Epithelial cell of prostate (primary cell): ENCODE data around the gene SORL1.

ENCODE experiments used
- DNase-seq: peaks from one replicate; pipeline ENCODE4 v3.0.0-alpha.2; 2011; ENCODE audit warnings: low read depth, low spot score
- H3K27ac ChIP-seq: fragments of 450-650 bp; 2 replicates; pipeline ENCODE4 v1.5.1; 2017; ENCODE audit warnings: mild to moderate bottlenecking

The SORL1 gene

DNA sequence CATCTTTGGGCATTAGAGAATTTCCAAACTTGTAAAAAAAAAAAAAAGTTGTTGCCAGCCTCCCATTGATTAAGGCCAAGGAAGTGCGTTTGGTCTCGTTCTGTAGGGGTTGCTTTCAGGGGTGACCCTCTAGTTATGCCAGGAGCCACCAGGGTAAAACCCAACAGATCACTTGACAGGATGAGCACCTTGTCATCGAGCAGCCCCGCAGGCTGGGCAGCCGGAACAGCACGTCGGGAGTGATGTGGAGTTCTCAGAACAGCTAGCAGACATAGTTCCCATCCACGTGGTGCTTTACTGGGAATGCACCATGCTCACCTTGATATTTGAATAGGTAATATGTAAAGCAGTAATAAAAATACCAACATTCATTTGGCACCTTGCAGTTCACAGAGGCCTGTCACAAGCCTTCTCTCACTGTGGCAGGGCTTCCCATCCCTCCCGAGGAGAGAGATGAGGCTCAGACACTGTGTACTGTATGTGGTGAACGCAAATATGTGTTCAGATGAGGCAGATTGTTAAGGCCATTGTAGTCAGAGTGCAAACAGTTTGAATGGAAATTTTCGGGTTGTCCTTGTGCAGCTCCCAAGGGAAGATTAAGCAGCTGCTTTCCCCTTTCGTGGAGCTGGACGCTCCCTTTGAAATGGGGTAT, 71.6 kb downstream of the SORL1 start:
- H3K27ac ChIP-seq: no peak overlapping the region
- DNase-seq: no peak

DNA sequence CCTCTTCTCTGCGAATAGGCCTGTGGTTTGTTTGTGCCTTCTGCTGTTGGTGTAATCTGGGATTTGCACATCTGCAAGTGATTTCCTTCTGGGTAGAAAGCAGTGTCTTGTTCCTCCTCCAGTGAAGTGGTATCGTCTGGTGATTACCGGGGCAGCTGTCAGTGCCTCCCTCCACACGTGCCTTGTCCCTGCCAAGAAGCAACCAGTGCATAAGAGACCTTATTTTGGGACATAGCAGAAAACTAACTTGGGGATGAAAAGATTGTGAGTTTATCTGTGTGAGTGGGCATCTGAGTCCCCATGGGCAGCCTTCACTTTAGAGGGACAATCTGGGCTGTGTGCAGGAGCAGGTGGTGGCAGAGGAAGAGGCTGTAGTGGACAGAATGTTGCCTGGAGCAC, 72.1 kb downstream of the SORL1 start:
- H3K27ac ChIP-seq: no peak overlapping the region
- DNase-seq: no peak

DNA sequence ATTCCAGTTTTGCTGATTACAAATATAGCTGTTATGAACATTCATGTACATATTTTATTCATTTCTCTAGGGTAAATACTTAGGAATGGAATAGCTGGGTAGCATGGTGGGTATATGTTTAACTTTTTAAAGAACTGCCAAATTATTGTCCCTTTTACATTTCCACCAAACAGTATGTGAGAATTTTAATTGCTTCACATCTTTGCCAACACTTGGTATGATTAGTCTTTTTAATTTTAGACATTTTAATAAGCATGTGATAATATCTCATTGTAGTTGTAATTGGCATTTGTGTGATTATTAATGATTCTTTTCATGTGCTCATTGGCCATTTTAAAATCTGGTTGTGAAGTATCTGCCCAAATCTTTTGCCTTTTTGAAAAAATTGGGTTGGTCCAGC, 73.3 kb downstream of the SORL1 start:
- DNase-seq: no peak
- H3K27ac ChIP-seq: no peak overlapping the region

DNA sequence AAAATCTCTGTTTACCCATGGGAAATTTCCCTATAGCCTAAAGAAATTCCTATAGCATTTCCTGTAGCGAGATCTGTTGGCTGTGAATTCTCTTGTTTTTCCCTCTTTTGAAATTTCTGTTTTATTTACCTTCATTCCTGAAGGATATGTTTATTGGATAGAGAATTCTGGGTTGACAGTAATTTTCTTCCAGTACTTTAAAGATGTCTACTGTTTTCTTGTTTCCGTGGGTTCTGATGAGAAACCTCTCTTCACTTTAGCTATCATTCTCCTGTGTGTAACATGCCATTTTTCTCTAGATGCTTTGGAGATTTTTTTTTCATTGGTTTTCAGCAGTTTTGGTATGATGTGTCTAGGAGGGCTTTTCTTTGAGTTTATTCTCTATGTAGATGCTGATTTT, 78.1 kb downstream of the SORL1 start:
- H3K27ac ChIP-seq: no peak overlapping the region
- no peak for DNase-seq

DNA sequence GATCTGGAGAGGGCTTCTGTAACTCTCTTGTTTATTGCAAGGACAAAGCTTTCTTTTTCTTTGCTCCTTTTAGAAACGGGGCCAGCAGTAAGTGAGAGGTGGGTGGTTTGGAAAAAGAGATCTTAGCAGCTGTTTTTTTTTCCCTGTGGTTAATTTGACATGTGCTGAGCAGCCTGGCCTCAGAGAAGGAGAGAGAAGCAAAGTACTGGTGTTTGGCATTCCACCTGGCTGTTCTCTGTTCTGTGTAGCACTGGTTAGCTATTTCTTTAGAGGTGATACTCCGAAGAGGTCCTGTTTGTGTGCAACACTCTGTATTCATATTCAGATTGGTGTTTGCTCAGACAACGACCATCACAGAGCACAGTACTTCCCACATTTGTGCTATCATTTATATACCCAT, 81.5 kb downstream of the SORL1 start:
- no peak overlapping the region for H3K27ac ChIP-seq
- DNase-seq: no peak

DNA sequence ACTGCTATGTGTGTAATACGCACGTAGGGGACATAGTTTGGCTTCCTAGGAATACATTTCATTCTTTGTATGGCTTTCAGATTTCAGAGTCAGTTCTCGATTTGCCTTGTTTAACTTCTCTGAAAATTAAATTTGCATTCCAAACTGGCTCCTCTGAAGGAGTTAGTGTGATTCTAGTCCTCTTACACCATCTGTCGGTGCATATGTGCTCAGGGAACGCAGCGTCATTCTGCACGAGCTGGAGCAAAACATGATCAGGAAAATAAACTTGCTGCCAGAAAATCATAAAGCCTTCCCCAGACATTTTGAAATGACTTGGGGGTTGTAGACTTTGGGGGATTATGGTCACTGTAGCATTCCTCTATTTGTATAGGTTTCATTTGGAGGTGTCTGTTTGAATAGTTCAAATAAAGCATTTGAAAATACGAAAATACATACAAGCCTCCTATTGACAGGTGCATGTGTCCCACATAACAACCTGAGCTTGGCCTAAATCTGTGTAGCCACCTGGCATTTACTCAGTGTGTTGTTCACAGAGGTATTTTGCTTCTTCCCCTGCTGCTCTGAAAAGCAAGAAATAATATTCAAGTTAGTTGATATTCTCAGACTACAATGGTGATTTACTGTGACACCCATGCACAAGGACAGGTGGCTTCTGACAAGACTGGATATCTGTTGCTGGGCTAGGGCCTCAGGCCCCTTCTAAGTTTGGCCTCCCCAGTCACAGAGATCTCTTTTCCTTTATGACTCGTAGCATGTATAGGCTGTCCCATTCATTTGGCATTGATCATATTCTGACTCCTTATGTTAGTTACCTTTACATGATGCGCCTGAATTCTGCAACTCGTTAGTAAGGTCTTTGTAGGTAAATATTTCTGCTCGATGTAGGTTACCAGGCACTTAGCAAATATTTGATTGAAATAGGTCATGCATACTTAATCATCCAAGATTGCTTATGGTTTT, 82.3 kb downstream of the SORL1 start:
- no peak for DNase-seq
- H3K27ac ChIP-seq: peak overlapping the region; percentile 25

DNA sequence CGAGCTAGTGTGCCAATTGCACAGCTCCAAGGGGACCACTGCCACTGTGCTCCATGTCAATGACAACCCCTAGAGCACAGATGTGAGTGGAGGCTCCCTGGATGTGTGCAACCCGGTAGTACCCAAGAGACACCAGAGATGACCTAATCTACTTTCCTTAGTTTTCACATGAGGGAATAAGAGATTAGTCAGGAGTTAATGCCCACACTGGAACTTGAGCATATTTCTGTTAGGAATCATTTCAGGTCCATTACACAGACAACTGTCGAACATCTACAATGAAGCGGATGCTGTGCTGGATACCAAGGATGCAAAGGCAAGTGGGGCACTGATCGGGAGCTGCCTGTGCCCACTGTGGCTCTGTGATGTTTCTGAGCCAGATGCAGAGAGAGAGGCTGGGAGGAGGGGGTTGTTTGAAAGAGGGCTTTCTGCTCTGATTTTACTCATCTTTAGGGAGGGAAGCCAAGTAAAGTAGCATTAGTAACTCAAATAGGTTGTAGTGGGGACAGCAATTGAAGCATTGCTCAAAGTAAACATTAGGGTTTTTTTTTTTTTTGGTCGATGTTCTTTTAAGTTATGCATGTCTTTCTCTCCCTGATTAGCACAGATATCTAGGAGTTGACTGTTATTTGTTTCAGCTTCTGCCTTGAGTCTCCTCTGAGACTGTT, 83.1 kb downstream of the SORL1 start:
- DNase-seq: no peak

DNA sequence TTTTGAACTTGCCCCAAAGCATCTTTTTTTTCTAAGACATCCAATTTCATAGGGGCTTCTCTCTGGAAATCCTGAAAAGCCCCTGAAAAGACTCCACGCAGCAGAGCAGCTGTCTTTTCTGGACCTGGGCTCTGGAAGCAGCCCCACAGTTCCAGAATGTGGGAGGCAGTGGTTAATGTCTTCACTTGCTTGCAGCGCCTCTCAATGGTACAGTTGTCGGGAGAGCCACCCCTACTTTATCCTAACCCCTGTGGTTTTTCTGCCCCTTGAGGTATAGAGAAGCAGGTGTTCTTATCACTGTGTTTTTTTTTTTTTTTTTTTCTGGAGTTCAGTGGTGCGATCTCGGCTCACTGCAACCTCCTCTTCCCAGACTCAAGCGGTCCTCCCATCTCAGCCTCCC, 84.0 kb downstream of the SORL1 start:
- DNase-seq: no peak
- no peak overlapping the region for H3K27ac ChIP-seq

More for the DNA sequence above, 83.1 kb downstream of the SORL1 start:
- peak overlapping the region; percentile 25 for H3K27ac ChIP-seq

DNA sequence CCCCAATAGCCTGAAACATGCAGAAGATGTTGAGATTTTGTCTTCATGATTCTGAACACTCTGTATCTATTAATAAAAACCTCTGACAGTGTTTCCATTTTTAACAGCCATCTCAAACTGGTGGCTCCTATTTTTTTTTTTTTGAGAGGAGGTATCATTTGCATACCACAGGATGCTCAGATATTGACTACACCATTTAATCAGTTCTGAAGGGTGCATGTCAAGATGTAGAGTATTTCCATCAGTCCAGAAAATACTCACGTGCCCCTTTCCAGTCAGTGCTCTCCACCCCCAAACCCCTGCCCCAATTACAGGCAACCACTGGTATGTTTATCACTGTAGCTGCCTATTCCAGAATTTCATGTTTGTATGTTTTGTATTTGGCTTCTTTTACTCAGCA, 85.9 kb downstream of the SORL1 start:
- H3K27ac ChIP-seq: no peak overlapping the region
- DNase-seq: no peak

DNA sequence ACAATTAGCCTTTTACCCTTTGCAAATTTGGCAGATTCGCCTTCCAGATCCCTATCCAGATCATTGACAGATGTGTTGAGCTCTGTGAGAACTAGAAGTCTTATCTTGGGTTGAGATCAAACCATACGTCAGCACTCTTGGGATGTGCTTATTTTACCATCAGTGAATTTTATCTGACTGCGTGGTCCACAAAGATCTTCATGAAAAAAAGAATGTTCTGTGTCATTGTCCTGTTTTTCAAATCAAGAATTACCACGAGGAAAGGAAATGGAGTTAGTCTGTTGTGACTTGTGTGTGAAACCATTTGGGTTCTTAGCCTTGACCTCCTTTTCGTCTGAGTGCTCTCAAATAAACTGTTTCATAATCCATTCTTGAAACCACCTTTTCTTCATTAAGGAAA, 86.9 kb downstream of the SORL1 start:
- no peak overlapping the region for H3K27ac ChIP-seq
- DNase-seq: no peak

DNA sequence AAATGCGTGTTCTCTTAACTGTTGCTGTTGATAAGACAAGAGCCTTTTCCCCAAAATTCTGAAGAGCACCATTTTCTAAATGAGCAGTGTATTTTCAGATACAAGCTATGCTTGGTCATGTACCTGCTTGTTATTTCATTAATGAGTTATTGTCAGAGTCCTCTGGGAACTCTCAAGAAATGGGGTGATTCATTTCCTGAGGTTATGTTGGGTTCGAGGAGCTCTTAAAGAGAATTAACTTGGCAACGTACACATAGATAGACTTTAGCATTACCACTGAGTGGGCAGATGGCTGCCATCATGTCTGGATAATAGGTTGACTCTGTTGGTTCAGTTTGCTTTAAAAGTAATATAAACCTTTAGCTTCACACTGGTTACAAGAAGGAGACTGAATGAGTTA, 88.5 kb downstream of the SORL1 start:
- DNase-seq: peak; percentile 84
- peak overlapping the region; percentile 82 for H3K27ac ChIP-seq

DNA sequence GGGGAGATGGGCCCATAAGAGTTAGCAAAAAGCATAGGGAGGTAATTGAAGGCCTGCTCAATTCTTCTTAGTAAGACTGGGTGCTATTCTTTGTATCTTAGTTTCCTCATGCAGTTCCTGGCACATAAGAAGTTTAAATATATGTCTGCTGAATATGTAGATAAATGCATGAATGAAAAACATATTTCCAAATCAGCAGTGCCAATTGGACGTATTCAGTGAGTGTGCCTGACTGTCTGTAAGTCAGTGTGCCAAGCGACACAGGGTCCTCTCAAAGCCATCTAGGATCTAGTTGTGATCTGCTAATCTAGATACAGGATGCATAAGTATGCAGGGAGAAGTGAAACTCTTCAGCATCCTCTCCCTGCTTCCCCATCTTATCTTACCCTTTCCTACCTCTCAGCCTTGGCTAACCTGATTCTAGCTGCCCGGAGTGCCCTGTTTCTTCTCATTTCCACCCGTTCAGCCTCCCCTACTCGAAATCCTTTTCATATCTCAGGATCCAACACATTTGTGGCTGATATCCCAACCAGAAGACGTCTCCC, 91.8 kb downstream of the SORL1 start:
- no peak for DNase-seq
- H3K27ac ChIP-seq: no peak overlapping the region

DNA sequence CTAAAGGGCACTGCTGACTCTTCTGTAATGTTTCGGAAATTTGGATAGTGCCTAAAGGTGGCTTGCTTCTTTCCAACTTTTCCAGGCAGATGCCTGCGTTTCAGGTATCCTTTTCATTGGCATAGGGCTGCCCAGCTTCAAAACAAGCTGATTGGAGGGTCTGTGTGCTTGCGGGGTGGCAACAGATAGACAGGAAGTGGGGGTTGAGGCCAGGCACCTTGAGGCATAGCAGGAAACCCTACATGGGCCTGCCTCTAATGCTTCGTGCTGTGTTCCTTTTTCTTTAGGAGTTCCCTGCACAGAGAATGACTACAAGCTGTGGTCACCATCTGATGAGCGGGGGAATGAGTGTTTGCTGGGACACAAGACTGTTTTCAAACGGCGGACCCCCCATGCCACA, 92.8 kb downstream of the SORL1 start:
- no peak overlapping the region for H3K27ac ChIP-seq
- no peak for DNase-seq

DNA sequence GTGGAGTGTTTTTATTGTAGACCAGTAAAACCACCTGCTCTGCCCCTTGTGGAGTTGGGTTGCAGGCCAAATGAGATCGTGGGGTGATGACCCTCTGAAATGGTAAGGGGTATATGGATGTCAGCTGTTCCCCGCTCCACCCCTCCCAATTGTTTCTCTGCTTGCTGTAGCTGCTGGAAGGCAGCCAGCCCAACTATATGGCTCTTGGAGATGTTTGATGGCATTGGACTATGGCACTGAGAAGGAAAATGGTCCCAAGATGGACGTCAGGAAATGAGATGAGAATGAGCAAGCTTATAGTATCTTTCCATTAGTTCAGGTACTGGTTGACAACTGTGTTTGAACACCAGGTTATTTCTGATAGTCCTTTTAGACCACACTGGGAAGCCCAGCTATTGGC, 95.5 kb downstream of the SORL1 start:
- H3K27ac ChIP-seq: no peak overlapping the region
- DNase-seq: no peak

DNA sequence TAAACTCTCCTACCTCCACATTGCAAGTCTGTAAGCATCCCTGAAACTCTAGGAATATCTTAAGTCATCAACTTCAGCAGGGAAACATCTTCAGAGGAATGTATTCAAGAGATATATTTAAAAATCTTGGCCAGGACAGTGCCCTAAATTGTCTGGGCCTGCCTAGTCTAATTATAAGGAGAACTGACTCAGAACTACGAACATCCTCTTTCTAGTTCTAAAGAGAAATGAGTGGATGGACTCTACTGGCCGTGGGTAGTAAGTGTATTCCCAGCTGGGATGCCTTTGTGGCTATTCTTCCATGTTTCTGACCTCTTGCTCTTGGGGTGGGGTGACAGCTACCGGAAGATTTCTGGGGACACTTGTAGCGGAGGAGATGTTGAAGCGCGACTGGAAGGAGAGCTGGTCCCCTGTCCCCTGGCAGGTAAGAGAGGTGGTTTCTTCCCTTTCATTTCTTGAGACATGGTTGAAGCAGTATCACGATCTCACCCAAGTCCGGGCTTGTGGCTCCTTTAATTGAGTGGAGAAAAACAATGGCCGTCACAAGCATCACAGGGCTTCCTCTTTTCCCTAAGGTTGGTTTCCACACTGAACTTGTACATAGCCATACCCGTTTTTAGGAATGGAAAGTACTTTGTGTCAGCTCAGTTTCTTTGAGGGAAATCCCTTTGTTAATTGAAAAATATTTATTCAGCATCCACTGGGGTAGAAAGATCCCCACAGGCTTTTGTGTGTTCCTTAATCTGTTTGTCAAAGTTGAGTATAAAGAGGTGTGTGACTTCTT, 98.3 kb downstream of the SORL1 start:
- H3K27ac ChIP-seq: peak overlapping the region; percentile 81
- DNase-seq: no peak

DNA sequence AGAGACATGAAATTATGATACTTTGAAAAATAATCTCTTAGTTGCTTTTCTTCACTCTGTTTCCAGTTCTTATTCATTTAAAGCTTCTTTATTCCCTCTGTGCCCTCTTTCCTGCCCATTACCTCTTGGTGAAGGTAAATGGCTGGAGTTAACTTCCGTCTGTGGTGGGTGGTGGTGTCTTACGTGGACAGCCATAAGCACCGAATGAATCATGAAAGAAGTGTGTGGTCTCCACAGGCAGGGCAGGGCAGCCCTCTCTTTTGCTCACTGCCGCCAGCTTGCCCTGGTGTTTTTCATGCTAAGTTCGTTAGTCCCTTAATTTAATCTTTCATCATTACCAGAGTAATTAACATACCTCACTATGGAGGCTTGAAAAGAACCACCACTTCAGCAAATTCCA, 99.3 kb downstream of the SORL1 start:
- DNase-seq: no peak
- H3K27ac ChIP-seq: peak overlapping the region; percentile 81

DNA sequence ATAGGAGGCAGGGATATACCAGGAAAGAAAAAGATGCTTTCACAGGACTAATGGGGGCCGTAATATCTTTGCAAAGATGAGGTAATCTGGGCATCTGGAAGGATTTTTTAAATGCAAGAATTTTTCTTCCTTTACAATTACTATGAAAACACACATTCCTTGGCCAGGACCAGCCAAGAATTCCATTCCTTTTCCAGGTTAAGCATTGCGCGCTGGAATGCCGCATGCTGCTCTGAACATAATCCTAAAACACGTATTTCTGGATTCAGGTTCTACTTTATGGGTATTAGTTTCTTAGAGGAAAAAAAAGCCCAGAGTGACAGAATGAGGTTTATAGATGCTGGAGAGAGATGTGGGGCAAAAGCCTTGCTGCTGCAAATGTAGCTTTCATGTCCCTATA, 100.0 kb downstream of the SORL1 start:
- H3K27ac ChIP-seq: no peak overlapping the region
- DNase-seq: no peak

DNA sequence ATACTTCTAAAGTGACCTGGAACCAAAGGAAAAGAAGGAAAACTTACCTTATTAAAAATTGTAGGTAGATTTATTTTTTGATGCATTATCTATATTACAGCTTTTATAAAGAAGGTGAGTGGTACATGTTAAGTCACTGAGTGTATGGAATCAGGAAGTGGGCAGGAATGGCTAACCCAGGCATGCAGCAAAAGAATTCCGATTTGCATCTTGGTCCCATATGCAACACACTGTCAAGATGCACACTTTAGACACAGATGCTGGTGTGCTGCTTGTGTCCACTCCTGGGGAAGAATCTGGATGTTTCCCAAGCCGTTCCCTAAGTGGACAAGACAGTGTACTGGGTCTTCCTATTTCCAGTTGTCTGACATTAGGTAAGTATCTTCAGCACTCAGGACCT, 100.5 kb downstream of the SORL1 start:
- DNase-seq: no peak
- no peak overlapping the region for H3K27ac ChIP-seq

DNA sequence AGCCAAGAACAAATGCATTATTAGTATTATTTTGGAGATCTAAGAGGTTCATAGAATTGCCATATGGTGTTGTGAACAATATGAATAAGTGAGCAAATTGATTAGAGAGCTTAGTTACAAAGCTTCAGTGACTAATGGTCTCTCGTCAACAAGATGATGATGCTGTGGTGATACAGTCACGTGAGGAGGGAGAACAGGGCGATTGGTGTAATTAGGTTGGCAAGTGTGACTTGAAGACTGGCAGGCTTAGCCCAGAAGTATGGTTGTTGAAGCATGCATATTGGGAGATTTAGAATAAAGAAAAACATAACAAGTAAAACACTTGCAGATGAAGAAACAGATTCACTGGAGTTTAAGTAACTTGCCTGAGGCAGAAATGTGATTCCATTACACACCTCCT, 101.3 kb downstream of the SORL1 start:
- no peak for DNase-seq
- H3K27ac ChIP-seq: no peak overlapping the region

DNA sequence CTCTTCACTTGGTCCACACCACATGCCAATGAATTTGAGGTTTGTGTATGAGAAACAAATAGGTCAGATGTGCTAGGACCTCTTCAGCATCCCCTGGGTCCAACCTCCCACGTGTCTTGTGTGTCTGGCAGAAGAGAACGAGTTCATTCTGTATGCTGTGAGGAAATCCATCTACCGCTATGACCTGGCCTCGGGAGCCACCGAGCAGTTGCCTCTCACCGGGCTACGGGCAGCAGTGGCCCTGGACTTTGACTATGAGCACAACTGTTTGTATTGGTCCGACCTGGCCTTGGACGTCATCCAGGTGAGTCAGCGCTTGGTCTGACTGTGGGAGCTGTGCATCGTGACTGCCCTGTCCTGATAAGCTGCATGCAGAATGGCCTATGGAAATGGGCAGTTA, 101.7 kb downstream of the SORL1 start:
- H3K27ac ChIP-seq: no peak overlapping the region
- DNase-seq: no peak
